Measurements from ENCODE around the gene VPS54. TPM values are rescaled to one million over a fixed set of nuclear protein-coding genes. Genes with fewer than 3 reads are reported as not detected.

Gene VPS54
- total RNA-seq, 1 donor from 2014 or later: 17.7 TPM

GRCh38 chr2:63871864-63872263 is 147.4 kb downstream of the VPS54 start:
- no peaks in the 10 kb centered on the region for H3K36me3 ChIP-seq (ENCODE audit: control insufficient read depth, insufficient read depth, low read length)
- DNase-seq (ENCODE audit: low read depth): no peak
- TF ChIP-seq, protein P1, sequence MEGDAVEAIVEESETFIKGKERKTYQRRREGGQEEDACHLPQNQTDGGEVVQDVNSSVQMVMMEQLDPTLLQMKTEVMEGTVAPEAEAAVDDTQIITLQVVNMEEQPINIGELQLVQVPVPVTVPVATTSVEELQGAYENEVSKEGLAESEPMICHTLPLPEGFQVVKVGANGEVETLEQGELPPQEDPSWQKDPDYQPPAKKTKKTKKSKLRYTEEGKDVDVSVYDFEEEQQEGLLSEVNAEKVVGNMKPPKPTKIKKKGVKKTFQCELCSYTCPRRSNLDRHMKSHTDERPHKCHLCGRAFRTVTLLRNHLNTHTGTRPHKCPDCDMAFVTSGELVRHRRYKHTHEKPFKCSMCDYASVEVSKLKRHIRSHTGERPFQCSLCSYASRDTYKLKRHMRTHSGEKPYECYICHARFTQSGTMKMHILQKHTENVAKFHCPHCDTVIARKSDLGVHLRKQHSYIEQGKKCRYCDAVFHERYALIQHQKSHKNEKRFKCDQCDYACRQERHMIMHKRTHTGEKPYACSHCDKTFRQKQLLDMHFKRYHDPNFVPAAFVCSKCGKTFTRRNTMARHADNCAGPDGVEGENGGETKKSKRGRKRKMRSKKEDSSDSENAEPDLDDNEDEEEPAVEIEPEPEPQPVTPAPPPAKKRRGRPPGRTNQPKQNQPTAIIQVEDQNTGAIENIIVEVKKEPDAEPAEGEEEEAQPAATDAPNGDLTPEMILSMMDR (IDR thresholded peaks at IDR 0.05; ENCODE audit: insufficient read depth, low read length, poor library complexity, severe bottlenecking): no peak
- no peaks in the 10 kb centered on the region for H3K27me3 ChIP-seq (ENCODE audit: control insufficient read depth, insufficient read depth, low read length)
- H3K4me3 ChIP-seq (ENCODE audit: low read depth, low read length): no peak overlapping the region

DNA sequence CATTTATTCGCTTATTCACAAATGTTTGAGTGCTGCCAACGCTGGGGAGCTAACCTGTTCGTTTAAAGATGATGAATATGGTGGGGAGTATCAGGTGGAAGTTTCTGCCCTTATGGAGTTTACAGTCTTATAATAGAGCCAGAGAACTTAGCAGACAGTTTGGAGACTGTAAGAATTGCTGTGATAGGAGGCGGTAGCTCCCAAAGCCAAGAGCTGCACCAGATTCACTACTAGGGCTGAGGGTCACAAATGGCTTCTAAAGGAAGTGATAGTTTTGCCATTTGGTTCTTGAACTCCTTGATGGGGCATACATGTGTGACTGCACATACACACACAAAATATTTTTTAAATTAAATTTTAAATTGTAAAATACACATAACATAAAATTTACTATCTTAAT is 148.5 kb downstream of the VPS54 start:
- Histone ChIP-seq H3K27me3 (ENCODE audit: control insufficient read depth, insufficient read depth, low read length) (no peaks in the 10 kb centered on the region), H3K4me3 (ENCODE audit: low read depth, low read length) (no peak overlapping the region), H3K36me3 (ENCODE audit: control insufficient read depth, insufficient read depth, low read length) (no peaks in the 10 kb centered on the region)
- TF ChIP-seq, protein P1 (IDR thresholded peaks at IDR 0.05; ENCODE audit: insufficient read depth, low read length, poor library complexity, severe bottlenecking): no peak
- DNase-seq (ENCODE audit: low read depth): no peak

DNA sequence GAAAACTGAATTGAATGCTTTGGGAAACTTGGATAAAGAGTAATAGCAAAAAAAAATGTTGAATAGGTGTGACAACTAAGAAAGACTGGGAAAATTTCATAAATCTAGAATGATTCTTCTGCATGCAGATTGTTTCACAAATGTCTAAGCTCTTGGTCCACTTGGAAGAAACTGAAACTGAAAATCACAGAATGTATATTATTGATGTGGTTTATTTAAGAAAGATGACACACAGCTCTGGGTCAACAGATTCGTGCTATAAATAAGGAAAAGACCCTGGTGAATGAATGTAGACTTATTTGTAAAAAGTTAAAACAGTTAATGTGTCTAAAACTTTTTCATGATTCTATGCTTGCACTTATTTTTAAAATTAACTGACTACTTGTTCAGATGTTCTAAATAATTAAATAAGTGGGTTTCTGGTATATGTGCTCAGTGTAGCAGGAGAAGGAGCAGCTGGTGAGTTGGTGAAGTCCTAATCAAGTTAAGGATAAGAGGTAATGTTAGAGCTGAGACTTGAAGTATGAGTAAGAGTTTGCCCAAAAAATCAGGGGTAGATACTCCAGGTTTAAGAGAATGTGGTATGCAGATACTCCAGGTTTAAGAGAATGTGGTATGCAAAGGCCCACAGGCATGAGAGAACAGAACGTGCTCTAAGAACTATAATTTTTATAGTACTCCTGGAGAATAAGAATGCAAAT is 153.1 kb downstream of the VPS54 start:
- Histone ChIP-seq H3K27me3 (ENCODE audit: control insufficient read depth, insufficient read depth, low read length) (no peaks in the 10 kb centered on the region), H3K36me3 (ENCODE audit: control insufficient read depth, insufficient read depth, low read length) (no peaks in the 10 kb centered on the region), H3K4me3 (ENCODE audit: low read depth, low read length) (no peak overlapping the region)
- TF ChIP-seq, protein P1 (IDR thresholded peaks at IDR 0.05; ENCODE audit: insufficient read depth, low read length, poor library complexity, severe bottlenecking): no peak
- DNase-seq (ENCODE audit: low read depth): no peak

DNA sequence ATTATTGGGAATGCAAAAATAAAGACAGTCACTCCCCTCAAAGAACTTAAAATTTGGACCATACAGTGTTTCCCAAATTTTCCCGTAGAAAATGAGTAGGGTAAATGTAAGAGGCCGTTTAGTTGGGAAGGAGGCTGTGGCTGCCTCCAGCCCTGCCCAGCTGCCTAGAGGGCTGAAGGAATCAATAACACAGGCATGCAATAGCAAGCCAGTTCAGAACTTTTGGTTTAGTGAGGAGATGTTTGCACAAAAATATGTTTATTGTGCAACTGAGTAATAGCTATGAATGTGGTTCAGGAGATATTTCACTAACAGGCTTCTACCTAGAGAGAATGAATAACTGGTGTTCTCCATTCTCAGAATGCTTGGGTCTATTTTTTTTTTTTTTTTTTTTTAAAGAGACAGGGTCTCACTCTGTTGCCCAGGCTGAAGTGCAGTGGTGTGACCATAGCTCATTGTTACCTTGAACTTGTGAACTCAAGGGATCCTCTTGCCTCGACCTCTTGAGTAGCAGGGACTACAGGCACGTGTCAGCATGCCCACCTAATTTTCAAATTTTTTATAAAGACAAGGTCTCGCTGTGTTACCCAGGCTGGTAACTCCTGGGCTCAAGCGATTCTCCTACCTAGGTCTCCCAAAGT is 153.9 kb downstream of the VPS54 start:
- TF ChIP-seq, protein P1 (IDR thresholded peaks at IDR 0.05; ENCODE audit: insufficient read depth, low read length, poor library complexity, severe bottlenecking): no peak
- Histone ChIP-seq H3K27me3 (ENCODE audit: control insufficient read depth, insufficient read depth, low read length) (no peaks in the 10 kb centered on the region), H3K36me3 (ENCODE audit: control insufficient read depth, insufficient read depth, low read length) (no peaks in the 10 kb centered on the region), H3K4me3 (ENCODE audit: low read depth, low read length) (no peak overlapping the region)
- DNase-seq (ENCODE audit: low read depth): no peak

DNA sequence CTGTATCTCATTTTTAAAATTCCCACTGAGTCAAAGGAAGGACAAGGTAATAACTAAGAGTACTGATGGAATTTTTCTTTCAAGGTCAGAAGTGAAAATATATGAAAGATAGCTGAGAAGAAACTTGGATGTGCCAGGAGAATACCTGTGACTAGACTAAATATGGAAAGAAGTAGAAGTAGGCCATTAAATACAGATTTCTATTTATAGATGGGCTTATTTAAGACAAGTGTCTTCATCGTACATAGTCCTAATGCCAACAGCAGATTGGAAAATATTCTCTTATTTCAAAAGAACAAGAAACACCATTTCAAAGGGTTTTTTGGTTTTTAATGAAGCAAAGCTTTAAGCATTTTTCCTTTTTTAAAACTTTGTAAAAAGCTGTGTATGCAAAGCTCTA is 155.5 kb downstream of the VPS54 start:
- H3K4me3 ChIP-seq (ENCODE audit: low read depth, low read length): no peak overlapping the region
- H3K27me3 ChIP-seq (ENCODE audit: control insufficient read depth, insufficient read depth, low read length): no peaks in the 10 kb centered on the region
- TF ChIP-seq, protein P1 (IDR thresholded peaks at IDR 0.05; ENCODE audit: insufficient read depth, low read length, poor library complexity, severe bottlenecking): no peak
- DNase-seq (ENCODE audit: low read depth): no peak
- H3K36me3 ChIP-seq (ENCODE audit: control insufficient read depth, insufficient read depth, low read length): no peaks in the 10 kb centered on the region

Data from kidney epithelial cell (primary cell).